Fibroblast of the aortic adventitia (primary cell): ENCODE data around the gene ZNF280B. TPM values are rescaled to one million over a fixed set of nuclear protein-coding genes. Genes with fewer than 3 reads are reported as not detected.

ENCODE experiments used
- DNase-seq: peaks from one replicate; pipeline ENCODE4 v3.0.0-alpha.2; 2010; ENCODE audit warnings: low read depth
- H3K4me3 ChIP-seq: 2 replicates; pipeline ENCODE4 v1.5.1; 2011; ENCODE audit warnings: low read depth, mild to moderate bottlenecking, control low read depth, low read length, moderate library complexity
- CTCF ChIP-seq: IDR thresholded peaks from 2 replicates; pipeline ENCODE4 v1.5.1; 2011; ENCODE audit warnings: mild to moderate bottlenecking, low read length, control low read depth, inconsistent platforms; ENCODE audit not compliant: insufficient read depth
- total RNA-seq: library from RNA; depleted of rRNA; stranded (reverse); fragments of >200 nt; gene quantifications from 2 replicates; pipeline ENCODE4 v1.2.3, GENCODE V29; 2012; ENCODE audit warnings: low replicate concordance

Gene ZNF280B
- total RNA-seq, result 0.45 and 0.74 TPM in 2 replicates

- DNase-seq, result peak; percentile 69
- TF ChIP-seq CTCF, result peak; percentile 69
- peak within 1 kb of the TSS; percentile 76 for H3K4me3 ChIP-seq
These were observed at the start of gene ZNF280B for GRCh38 chr22:22508274-22509176. Gene ZNF280B, minus strand, starts transcription at chr22:22508742. Its CDS starts 19,344 bp downstream, at chr22:22489398.

GRCh38 chr22:22556995-22557925, 48.7 kb upstream of the ZNF280B start:
- no peak overlapping the region for H3K4me3 ChIP-seq
- DNase-seq, result no peak
- TF ChIP-seq CTCF, result no peak

GRCh38 chr22:22556578-22556977, 48.0 kb upstream of the ZNF280B start:
- DNase-seq, result no peak
- H3K4me3 ChIP-seq, result no peak overlapping the region
- TF ChIP-seq CTCF, result no peak

- TF ChIP-seq CTCF, result no peak
- no peak overlapping the region for H3K4me3 ChIP-seq
- DNase-seq, result no peak
These were observed 47.1 kb upstream of the ZNF280B start for GRCh38 chr22:22555596-22555995.

GRCh38 chr22:22554587-22555284, 46.2 kb upstream of the ZNF280B start:
- DNase-seq, result no peak
- no peak for TF ChIP-seq CTCF
- H3K4me3 ChIP-seq, result no peak overlapping the region
